Body of pancreas (tissue), 4 donors: Measurements from ENCODE around the gene C19orf33. TPM values are rescaled to one million over a fixed set of nuclear protein-coding genes. Genes with fewer than 3 reads are reported as not detected.
A peak's percentile ranks its signal among the peaks of the same experiment; 100 is the strongest.

Source experiments
- ATAC-seq: fragments of 150-250 bp; one replicate; pipeline ENCODE4 v1.9.1; 2016
- DNase-seq, 4 donors: peaks; one replicate each; pipeline ENCODE4 v3.0.0-alpha.2; 2019
- H3K27ac ChIP-seq, 4 donors: fragments of 200-600 bp; sonication (generic); 1 replicate in 3 of 4; 2 replicates in 1 of 4; pipeline versions ENCODE4 v1.5.1 to v1.6.1; 2016 to 2019; ENCODE audit warnings: mild to moderate bottlenecking in 1 of 4, mixed read lengths in 1 of 4, moderate library complexity in 1 of 4
- H3K27me3 ChIP-seq, 2 donors: fragments of 200-600 bp; sonication (generic); one replicate each; pipeline ENCODE4 v1.6.0; 2016; ENCODE audit warnings: mild to moderate bottlenecking in 1 of 2
- H3K36me3 ChIP-seq, 2 donors: fragments of 200-600 bp; sonication (generic); replicated peaks in 1 of 2; 2 replicates each; pipeline ENCODE4 v1.5.1; 2016; ENCODE audit warnings: low read depth in 2 of 2; ENCODE audit not compliant: insufficient read depth in 1 of 2
- H3K4me1 ChIP-seq: fragments of 200-600 bp; sonication (generic); one replicate; pipeline ENCODE4 v1.6.0; 2016
- H3K4me3 ChIP-seq, 2 donors: fragments of 200-600 bp; sonication (generic); 1 replicate in 1 of 2; 2 replicates in 1 of 2; pipeline ENCODE4 v1.5.1; 2016 to 2019
- H3K9me3 ChIP-seq, 3 donors: fragments of 200-600 bp; sonication (generic); 1 replicate in 2 of 3; 2 replicates in 1 of 3; pipeline ENCODE4 v1.5.1; 2016
- POLR2A ChIP-seq, 3 donors: fragments of 450-650 bp; IDR thresholded peaks; one replicate each; pipeline ENCODE4 v1.6.1; 2016; ENCODE audit warnings: antibody characterized with exemption in 3 of 3, mild to moderate bottlenecking in 2 of 3
- WGBS, 2 donors: methylation state at CpG; one replicate each; pipeline ENCODE4 v1.1.5; 2017; 5-methylcytosine and 5-hydroxymethylcytosine counted together
- intact Hi-C: fragments of 100-400 bp; cut with DNase I; formaldehyde crosslinking; loops from one replicate; pipeline ENCODE4 v1.15.1; 2023
- total RNA-seq, 2 donors: library from RNA; depleted of rRNA; stranded (reverse); fragments of >200 nt; gene quantifications; one replicate each; pipeline ENCODE4 v1.1.0, GENCODE V29; 2016
- TF ChIP-seq, protein P1 (sequence below), 7 experiments: fragments of 450-650 bp in 4 of 7; fragments of 200-600 bp in 3 of 7; sonication (generic) in 3 of 7; IDR thresholded peaks; one replicate each; pipeline ENCODE4 v1.5.1; 2016 to 2019; ENCODE audit warnings: antibody characterized with exemption in 7 of 7

Gene C19orf33
- total RNA-seq, 2 donors from 2014 or later: 2.6 TPM; not detected in 1

DNA sequence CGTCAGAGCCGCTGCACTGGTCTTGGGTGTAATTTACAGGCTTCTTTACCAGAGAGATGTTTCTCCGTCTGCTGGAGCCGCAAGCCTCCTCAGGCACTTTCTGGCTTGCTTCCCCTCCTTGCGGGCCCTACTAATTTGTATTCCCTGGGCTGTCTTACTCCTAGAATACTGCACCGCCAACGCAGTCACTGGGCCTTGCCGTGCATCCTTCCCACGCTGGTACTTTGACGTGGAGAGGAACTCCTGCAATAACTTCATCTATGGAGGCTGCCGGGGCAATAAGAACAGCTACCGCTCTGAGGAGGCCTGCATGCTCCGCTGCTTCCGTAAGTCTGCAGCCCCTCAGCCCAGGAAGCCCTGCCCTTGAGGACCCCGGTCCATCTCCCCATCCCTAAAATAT, 14.1 kb upstream of the C19orf33 start:
- DNase-seq (no peak), ATAC-seq (no peak)
- 95 to 97% methylated on average over 11 to 15 of the region's 15 CpGs for WGBS, 2 donors
- H3K9me3 ChIP-seq: no peaks in the 10 kb centered on the region
- TF ChIP-seq POLR2A (IDR thresholded peaks at IDR 0.05): no peak
- TF ChIP-seq, protein P1, sequence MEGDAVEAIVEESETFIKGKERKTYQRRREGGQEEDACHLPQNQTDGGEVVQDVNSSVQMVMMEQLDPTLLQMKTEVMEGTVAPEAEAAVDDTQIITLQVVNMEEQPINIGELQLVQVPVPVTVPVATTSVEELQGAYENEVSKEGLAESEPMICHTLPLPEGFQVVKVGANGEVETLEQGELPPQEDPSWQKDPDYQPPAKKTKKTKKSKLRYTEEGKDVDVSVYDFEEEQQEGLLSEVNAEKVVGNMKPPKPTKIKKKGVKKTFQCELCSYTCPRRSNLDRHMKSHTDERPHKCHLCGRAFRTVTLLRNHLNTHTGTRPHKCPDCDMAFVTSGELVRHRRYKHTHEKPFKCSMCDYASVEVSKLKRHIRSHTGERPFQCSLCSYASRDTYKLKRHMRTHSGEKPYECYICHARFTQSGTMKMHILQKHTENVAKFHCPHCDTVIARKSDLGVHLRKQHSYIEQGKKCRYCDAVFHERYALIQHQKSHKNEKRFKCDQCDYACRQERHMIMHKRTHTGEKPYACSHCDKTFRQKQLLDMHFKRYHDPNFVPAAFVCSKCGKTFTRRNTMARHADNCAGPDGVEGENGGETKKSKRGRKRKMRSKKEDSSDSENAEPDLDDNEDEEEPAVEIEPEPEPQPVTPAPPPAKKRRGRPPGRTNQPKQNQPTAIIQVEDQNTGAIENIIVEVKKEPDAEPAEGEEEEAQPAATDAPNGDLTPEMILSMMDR (IDR thresholded peaks at IDR 0.05): no peak
- H3K27me3 ChIP-seq: no peaks in the 10 kb centered on the region
- peak overlapping the region; percentile 67 to 86 (median 76) for H3K27ac ChIP-seq
- intact Hi-C loops: no loop called here
- peaks cover 0 to 3% of the 10 kb centered on the region in 2 donors for H3K36me3 ChIP-seq
- no peak overlapping the region for H3K4me3 ChIP-seq
- peaks cover 26% of the 10 kb centered on the region for H3K4me1 ChIP-seq

DNA sequence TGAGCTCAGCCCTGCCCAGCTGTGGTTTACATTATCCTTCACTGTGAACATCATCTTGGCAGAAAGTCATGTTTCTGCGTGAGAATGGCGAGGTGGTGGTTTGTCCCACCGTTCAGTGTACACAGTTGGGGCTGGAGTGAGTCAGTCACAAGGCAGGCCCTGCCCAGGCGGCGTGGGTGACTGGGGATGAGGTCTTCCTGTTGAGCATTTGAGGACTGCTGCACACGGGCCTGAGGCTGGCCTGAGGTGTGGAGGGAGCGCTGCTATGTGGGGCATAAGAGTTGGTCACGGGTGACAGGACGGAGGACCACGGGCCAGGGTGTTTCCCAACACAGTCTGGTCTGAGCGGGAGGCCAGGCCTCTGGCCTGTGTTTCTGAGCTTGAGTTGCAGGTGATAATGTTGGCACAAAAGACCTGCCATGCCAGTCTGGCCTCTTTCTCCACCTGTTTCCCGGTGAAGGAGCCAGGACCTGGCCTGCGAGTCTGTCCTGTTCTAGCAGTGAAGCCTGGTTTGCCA, 13.4 kb upstream of the C19orf33 start:
- TF ChIP-seq POLR2A (IDR thresholded peaks at IDR 0.05): peak in 2 of 3 donors; percentile 14 to 16
- TF ChIP-seq, protein P1 (IDR thresholded peaks at IDR 0.05): no peak
- Histone ChIP-seq H3K27me3 (no peaks in the 10 kb centered on the region), H3K36me3 (peaks cover 0 to 3% of the 10 kb centered on the region in 2 donors), H3K9me3 (no peaks in the 10 kb centered on the region), H3K4me1 (peaks cover 26% of the 10 kb centered on the region), H3K27ac (peak overlapping the region; percentile 67 to 86 (median 76)), H3K4me3 (no peak overlapping the region)
- peak; percentile 85 to 94 (median 92) for DNase-seq
- intact Hi-C loops: no loop called here
- WGBS, 2 donors: 20 to 29% methylated on average over 1 to 13 of the region's 13 CpGs
- ATAC-seq: peak; percentile 93

DNA sequence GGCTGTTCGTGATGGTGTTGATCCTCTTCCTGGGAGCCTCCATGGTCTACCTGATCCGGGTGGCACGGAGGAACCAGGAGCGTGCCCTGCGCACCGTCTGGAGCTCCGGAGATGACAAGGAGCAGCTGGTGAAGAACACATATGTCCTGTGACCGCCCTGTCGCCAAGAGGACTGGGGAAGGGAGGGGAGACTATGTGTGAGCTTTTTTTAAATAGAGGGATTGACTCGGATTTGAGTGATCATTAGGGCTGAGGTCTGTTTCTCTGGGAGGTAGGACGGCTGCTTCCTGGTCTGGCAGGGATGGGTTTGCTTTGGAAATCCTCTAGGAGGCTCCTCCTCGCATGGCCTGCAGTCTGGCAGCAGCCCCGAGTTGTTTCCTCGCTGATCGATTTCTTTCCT, 12.2 kb upstream of the C19orf33 start:
- Histone ChIP-seq H3K4me3 (no peak overlapping the region), H3K27ac (peak overlapping the region; percentile 67 to 86 (median 76)), H3K4me1 (peaks cover 26% of the 10 kb centered on the region), H3K9me3 (no peaks in the 10 kb centered on the region), H3K36me3 (peaks cover 0 to 3% of the 10 kb centered on the region in 2 donors), H3K27me3 (no peaks in the 10 kb centered on the region)
- intact Hi-C loops: no loop called here
- TF ChIP-seq POLR2A (IDR thresholded peaks at IDR 0.05): no peak
- 77 to 78% methylated on average over 15 of the region's 15 CpGs for WGBS, 2 donors
- DNase-seq (no peak), ATAC-seq (no peak)

DNA sequence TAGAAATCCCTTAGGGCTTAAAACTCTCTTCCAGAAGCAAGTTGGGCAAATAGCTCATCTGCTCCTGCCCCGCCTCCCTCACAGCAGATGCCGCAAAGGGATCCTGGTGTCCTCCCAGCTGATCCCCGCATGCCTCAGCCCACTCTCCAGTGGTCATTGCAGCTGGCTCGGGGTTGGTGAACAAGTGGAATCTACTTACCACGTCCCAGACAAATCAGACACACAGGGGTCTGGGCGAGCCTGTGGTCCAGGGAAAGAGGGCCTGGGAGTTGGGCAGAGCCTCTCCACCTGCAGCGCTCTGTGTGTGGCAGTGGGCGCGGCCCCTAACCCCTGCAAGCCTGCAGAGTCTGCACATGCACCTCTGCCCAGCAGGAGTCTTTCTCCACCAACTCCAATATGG, 10.8 kb upstream of the C19orf33 start:
- Histone ChIP-seq H3K27ac (no peak overlapping the region), H3K36me3 (peaks cover 0 to 3% of the 10 kb centered on the region in 2 donors), H3K4me1 (peaks cover 26% of the 10 kb centered on the region), H3K9me3 (no peaks in the 10 kb centered on the region), H3K27me3 (no peaks in the 10 kb centered on the region), H3K4me3 (no peak overlapping the region)
- intact Hi-C loops: no loop called here
- DNase-seq (no peak), ATAC-seq (no peak)
- 93% methylated on average over 4 to 8 of the region's 9 CpGs for WGBS, 2 donors
- TF ChIP-seq, protein P1 (IDR thresholded peaks at IDR 0.05): no peak
- TF ChIP-seq POLR2A (IDR thresholded peaks at IDR 0.05): no peak

DNA sequence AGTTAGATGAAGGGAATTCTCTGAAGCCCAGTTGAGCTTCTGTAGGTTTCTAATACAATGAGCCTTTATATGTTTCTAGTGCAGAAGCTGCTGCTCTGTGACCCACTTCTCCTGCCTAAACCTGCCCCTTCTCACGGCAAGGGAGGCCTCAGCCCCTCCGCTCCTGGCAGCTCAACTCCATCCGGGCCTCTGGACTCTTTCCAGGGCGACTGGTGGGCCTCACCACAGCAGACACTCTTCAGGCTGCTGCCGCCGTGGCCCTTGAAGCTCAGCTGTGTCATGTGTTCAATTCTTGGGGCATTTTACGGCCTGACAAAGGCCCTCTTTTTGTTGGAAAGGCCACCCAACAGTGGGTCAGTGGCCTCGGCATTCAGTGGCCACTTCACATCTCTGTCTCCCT, 10.0 kb upstream of the C19orf33 start:
- no peak overlapping the region for H3K27ac ChIP-seq
- intact Hi-C loops: no loop called here
- no peaks in the 10 kb centered on the region for H3K36me3 ChIP-seq
- 76 to 87% methylated on average over 2 to 8 of the region's 8 CpGs for WGBS, 2 donors
- DNase-seq (no peak), ATAC-seq (no peak)
- H3K27me3 ChIP-seq: no peaks in the 10 kb centered on the region
- no peak overlapping the region for H3K4me3 ChIP-seq
- no peak for TF ChIP-seq POLR2A (IDR thresholded peaks at IDR 0.05)
- TF ChIP-seq, protein P1 (IDR thresholded peaks at IDR 0.05): no peak
- H3K4me1 ChIP-seq: peaks cover 26% of the 10 kb centered on the region
- H3K9me3 ChIP-seq: no peaks in the 10 kb centered on the region
